SK-N-SH treated with all-trans-retinoic acid at 6 μM for 48 hours (cell line): Measurements from ENCODE around the gene KRTAP12-2.

Experiments used
- ARNTL ChIP-seq: fragments of 450-650 bp; formaldehyde crosslinking; IDR thresholded peaks from 2 replicates; pipeline ENCODE4 v1.5.0; 2020; ENCODE audit warnings: low read depth, mild to moderate bottlenecking, moderate library complexity, borderline replicate concordance
- OSR1 ChIP-seq: fragments of 250-450 bp; sonication (Bioruptor Pico); IDR thresholded peaks from 2 replicates; pipeline ENCODE4 v1.8.0; 2022; ENCODE audit warnings: moderate library complexity, mild to moderate bottlenecking, inconsistent platforms
- ZNF565 ChIP-seq: fragments of 450-650 bp; formaldehyde crosslinking; conservative IDR thresholded peaks from 2 replicates; pipeline ENCODE4 v1.5.0; 2020; ENCODE audit warnings: low read depth, mild to moderate bottlenecking, moderate library complexity
- ZNF8 ChIP-seq: fragments of 450-650 bp; formaldehyde crosslinking; IDR thresholded peaks from 2 replicates; pipeline ENCODE4 v1.5.0; 2020; ENCODE audit warnings: mild to moderate bottlenecking, moderate library complexity
- TF ChIP-seq, protein P1 (sequence below): fragments of 250-450 bp; sonication (Bioruptor Pico); IDR thresholded peaks from 2 replicates; pipeline ENCODE4 v1.8.0; 2020; ENCODE audit warnings: mild to moderate bottlenecking, moderate library complexity, borderline replicate concordance
- TF ChIP-seq, protein P2 (sequence below): fragments of 250-450 bp; sonication (Bioruptor Pico); IDR thresholded peaks from 2 replicates; pipeline ENCODE4 v1.5.1; 2021; ENCODE audit warnings: mild to moderate bottlenecking, moderate library complexity

DNA sequence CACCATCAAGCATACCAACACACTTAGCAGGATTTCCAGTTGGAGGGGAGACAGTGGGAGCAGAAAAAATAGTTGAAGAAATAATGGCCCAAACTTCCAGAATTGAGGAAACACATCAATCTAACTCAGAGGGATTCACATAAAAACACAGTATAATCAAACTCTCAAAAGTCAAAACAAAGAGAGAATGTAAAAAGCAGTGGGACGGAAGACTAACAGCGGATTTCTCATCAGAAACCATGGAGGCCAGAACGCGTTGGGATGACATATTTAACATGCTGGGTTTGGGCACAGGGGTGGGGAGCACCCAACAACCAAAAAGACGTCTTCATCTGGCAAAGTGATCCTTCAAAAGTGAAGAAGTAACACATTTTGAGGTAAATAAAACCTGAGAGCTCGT, 46.8 kb downstream of the KRTAP12-2 start:
- TF ChIP-seq ZNF8 (no peak), OSR1 (CRISPR knock-in tag) (no peak), ARNTL (CRISPR knock-in tag) (no peak), ZNF565 (no peak)
- TF ChIP-seq, protein P1, sequence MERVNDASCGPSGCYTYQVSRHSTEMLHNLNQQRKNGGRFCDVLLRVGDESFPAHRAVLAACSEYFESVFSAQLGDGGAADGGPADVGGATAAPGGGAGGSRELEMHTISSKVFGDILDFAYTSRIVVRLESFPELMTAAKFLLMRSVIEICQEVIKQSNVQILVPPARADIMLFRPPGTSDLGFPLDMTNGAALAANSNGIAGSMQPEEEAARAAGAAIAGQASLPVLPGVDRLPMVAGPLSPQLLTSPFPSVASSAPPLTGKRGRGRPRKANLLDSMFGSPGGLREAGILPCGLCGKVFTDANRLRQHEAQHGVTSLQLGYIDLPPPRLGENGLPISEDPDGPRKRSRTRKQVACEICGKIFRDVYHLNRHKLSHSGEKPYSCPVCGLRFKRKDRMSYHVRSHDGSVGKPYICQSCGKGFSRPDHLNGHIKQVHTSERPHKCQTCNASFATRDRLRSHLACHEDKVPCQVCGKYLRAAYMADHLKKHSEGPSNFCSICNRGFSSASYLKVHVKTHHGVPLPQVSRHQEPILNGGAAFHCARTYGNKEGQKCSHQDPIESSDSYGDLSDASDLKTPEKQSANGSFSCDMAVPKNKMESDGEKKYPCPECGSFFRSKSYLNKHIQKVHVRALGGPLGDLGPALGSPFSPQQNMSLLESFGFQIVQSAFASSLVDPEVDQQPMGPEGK (CRISPR knock-in tag) = no peak
- TF ChIP-seq, protein P2, sequence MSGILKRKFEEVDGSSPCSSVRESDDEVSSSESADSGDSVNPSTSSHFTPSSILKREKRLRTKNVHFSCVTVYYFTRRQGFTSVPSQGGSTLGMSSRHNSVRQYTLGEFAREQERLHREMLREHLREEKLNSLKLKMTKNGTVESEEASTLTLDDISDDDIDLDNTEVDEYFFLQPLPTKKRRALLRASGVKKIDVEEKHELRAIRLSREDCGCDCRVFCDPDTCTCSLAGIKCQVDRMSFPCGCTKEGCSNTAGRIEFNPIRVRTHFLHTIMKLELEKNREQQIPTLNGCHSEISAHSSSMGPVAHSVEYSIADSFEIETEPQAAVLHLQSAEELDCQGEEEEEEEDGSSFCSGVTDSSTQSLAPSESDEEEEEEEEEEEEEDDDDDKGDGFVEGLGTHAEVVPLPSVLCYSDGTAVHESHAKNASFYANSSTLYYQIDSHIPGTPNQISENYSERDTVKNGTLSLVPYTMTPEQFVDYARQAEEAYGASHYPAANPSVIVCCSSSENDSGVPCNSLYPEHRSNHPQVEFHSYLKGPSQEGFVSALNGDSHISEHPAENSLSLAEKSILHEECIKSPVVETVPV (CRISPR knock-in tag) = no peak
